GM12878 (cell line): ENCODE measurements around the gene NSFL1C. TPM values are rescaled to one million over a fixed set of nuclear protein-coding genes. Genes with fewer than 3 reads are reported as not detected.

Experiments used
- BACH1 ChIP-seq: fragments of 450-650 bp; IDR thresholded peaks from 2 replicates; pipeline ENCODE4 v1.6.1; 2017; ENCODE audit warnings: mild to moderate bottlenecking, borderline replicate concordance
- CHD1 ChIP-seq: IDR thresholded peaks from 2 replicates; pipeline ENCODE4 v1.6.1; 2012; ENCODE audit warnings: low read depth, low read length, improper control_type of control experiment
- CUX1 ChIP-seq: IDR thresholded peaks from 2 replicates; pipeline ENCODE4 v1.6.1; 2012; ENCODE audit warnings: improper control_type of control experiment, low read depth, low read length; ENCODE audit not compliant: insufficient replicate concordance
- ESRRA ChIP-seq: IDR thresholded peaks from 2 replicates; pipeline ENCODE4 v1.6.1; 2012; ENCODE audit warnings: mild to moderate bottlenecking, low read length, improper control_type of control experiment
- FOS ChIP-seq: IDR thresholded peaks from 3 replicates; pipeline ENCODE4 v1.6.1; 2011; ENCODE audit warnings: borderline replicate concordance; ENCODE audit not compliant: insufficient read length; ENCODE audit errors: extremely low read depth
- FOXK2 ChIP-seq: fragments of 450-650 bp; IDR thresholded peaks from 2 replicates; pipeline ENCODE4 v1.6.1; 2017; ENCODE audit warnings: mild to moderate bottlenecking, moderate library complexity
- GABPA ChIP-seq: IDR thresholded peaks from 2 replicates; pipeline ENCODE4 v1.6.1; 2014; ENCODE audit warnings: antibody characterized with exemption, low read depth, mild to moderate bottlenecking, inconsistent platforms
- HDAC2 ChIP-seq: fragments of 200-600 bp; sonication (generic); IDR thresholded peaks from 2 replicates; pipeline ENCODE4 v1.6.1; 2017
- MXI1 ChIP-seq: fragments of 150-350 bp; IDR thresholded peaks from 2 replicates; pipeline ENCODE4 v1.6.1; 2011; ENCODE audit warnings: low read depth, mild to moderate bottlenecking, inconsistent platforms, low read length, improper control_type of control experiment
- PAX5 ChIP-seq: IDR thresholded peaks from 2 replicates; pipeline ENCODE4 v1.6.1; 2011; ENCODE audit warnings: low read depth, low read length, borderline replicate concordance
- PKNOX1 ChIP-seq: fragments of 450-650 bp; IDR thresholded peaks from 2 replicates; pipeline ENCODE4 v1.6.1; 2016; ENCODE audit warnings: mild to moderate bottlenecking
- POLR2A ChIP-seq: IDR thresholded peaks from 2 replicates; pipeline ENCODE4 v1.6.1; 2011; ENCODE audit warnings: low read depth, mild to moderate bottlenecking, low read length
- RAD21 ChIP-seq: IDR thresholded peaks from 2 replicates; pipeline ENCODE4 v1.6.1; 2011; ENCODE audit warnings: mild to moderate bottlenecking, low read depth, low read length, moderate library complexity; ENCODE audit not compliant: insufficient read depth
- SKIL ChIP-seq: fragments of 450-650 bp; IDR thresholded peaks from 2 replicates; pipeline ENCODE4 v1.6.1; 2017; ENCODE audit warnings: mild to moderate bottlenecking, low read depth, inconsistent platforms; ENCODE audit not compliant: poor library complexity, severe bottlenecking
- SUPT20H ChIP-seq: IDR thresholded peaks from 2 replicates; pipeline ENCODE4 v1.6.1; 2011; ENCODE audit warnings: low read depth, mild to moderate bottlenecking, low read length, moderate library complexity, borderline replicate concordance; ENCODE audit not compliant: control insufficient read depth
- ZNF24 ChIP-seq: fragments of 450-650 bp; IDR thresholded peaks from 2 replicates; pipeline ENCODE4 v1.6.1; 2017; ENCODE audit warnings: antibody characterized with exemption, mild to moderate bottlenecking
- ZNF384 ChIP-seq: IDR thresholded peaks from 2 replicates; pipeline ENCODE4 v1.6.1; 2012; ENCODE audit warnings: low read depth, mild to moderate bottlenecking, low read length, improper control_type of control experiment, borderline replicate concordance
- ZNF592 ChIP-seq: fragments of 450-650 bp; IDR thresholded peaks from 2 replicates; pipeline ENCODE4 v1.6.1; 2017; ENCODE audit warnings: mild to moderate bottlenecking, moderate library complexity
- polyA plus RNA-seq, 11 experiments: library from polyadenylated mRNA; depleted of rRNA in 4 of 11; unstranded in 6 of 11; stranded (reverse) in 5 of 11; fragments of >200 nt; fragmentation: Nextera tagmentation in 4 of 11; fragmentation: Illumina TruSeq in 1 of 11; extraction: Ambion mirVana in 4 of 11; extraction: Trizol in 1 of 11; gene quantifications; 1 replicate in 1 of 11; 2 replicates in 10 of 11; pipeline versions ENCODE4 v1.2.1 to v1.2.3, GENCODE V29; 2011 to 2016; ENCODE audit warnings: inconsistent platforms in 2 of 11, missing spikeins in 2 of 11, low read depth in 1 of 11
- total RNA-seq, 4 experiments: library from RNA; depleted of rRNA in 3 of 4; stranded (reverse); fragments of >200 nt in 3 of 4; fragmentation: Illumina TruSeq in 1 of 4; extraction: Trizol in 1 of 4; gene quantifications; 2 replicates each; pipeline versions ENCODE4 v1.2.1 to v1.2.3, GENCODE V29; 2013 to 2021

NSFL1C gene
- total and polyA plus RNA-seq, 10 of the 15 experiments (the other 5 are each of a cell fraction or from before 2014, with no cell fraction given) = 21.5 to 100 (median 38.1) TPM

- no peak for TF ChIP-seq ZNF592
- TF ChIP-seq SKIL = peak; percentile 73
- no peak for TF ChIP-seq ESRRA
- TF ChIP-seq SUPT20H = no peak
- no peak for TF ChIP-seq BACH1
- TF ChIP-seq FOS = no peak
- peak; percentile 36; the same call in 1 of the 2 replicates for TF ChIP-seq GABPA
- TF ChIP-seq POLR2A = no peak
- no peak for TF ChIP-seq MXI1
- TF ChIP-seq FOXK2 = no peak
- TF ChIP-seq PKNOX1 = peak; percentile 72
- no peak for TF ChIP-seq CUX1
- no peak for TF ChIP-seq RAD21
- TF ChIP-seq CHD1 = no peak
- TF ChIP-seq ZNF24 = no peak
- TF ChIP-seq PAX5 = peak; percentile 60; the same call in 1 of the 2 replicates
- TF ChIP-seq HDAC2 = no peak
- TF ChIP-seq ZNF384 = no peak
These were observed 31.9 kb downstream of the NSFL1C start (continued) for GRCh38 chr20:1434571-1435336.
